HG03521 (cell line): ENCODE measurements around the gene ZNF714.

ENCODE experiments used
- ATAC-seq: cut with Tn5 transposase; IDR thresholded peaks from one replicate; pipeline ENCODE4 v1.9.1; 2021; ENCODE audit warnings: mild to moderate bottlenecking, moderate library complexity; ENCODE audit not compliant: unreplicated experiment

Gene ZNF714

DNA sequence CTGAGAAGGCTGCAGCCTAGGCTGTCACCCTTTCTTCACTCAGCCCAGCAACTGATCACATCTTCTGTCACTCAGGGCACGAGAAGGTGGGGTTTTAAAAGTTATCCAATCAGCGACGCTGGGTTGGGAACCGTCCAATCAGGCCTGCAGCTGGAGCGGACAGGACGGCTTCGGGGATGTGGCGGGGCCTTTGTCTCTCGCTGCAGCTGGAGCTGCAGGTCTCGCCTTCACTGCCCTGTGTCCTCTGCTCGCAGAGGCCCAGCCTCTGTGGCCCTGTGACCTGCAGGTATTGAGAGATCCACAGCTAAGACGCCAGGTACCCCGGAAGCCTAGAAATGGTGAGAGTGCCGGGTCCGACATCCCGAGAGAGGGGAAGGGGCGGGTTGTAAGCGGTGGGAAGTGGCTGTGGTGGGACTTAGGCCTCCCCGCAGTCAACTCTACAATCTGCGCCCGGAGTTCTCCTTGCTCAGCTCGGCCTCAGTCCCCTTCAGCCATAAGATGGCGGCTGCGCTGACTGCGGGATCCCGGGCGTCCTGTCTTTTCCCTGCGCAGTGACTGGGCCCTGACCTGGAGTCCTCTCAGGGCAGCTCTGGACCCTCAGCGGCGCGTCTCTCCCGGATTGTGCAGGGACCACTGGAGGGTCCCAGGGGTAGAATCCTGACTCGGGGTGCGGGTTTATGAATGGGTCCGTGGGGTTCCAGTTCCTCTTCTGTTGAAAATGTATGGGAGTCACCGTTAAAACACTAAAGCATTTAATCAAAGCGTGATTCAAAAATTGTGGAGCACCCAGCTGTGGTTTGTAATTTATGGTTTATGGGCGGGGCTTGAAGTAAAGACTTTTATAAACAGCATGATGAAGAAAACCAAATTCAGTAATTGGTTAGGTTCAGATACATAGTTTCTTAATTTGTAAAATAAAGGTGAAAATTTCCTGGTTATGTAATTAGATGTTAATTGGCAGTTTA, at the start of gene ZNF714:
Gene ZNF714 (plus strand): TSS at position 193 of the 965 bp plus-strand sequence. CDS start 16,066 bp downstream, outside the sequence.
- ATAC-seq = peak; percentile 80

DNA sequence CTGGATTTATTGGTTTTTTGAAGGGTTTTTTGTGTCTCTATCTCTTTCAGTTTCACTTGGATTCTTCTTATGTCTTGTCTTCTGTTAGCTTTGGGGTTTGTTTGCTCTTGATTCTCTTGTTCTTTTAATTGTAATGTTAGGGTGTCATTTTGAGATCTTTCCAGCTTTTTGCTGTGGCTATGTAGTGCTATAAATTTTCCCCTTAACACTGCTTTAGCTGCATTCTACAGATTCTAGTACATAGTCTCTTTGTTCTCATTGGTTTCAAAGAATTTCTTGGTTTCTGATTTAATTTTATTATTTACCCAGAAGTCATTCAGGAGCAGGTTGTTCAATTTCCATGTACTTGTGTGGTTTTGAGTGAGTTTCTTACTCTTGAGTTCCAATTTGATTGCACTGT, 37.0 kb upstream of the ZNF714 start:
- ATAC-seq = no peak

DNA sequence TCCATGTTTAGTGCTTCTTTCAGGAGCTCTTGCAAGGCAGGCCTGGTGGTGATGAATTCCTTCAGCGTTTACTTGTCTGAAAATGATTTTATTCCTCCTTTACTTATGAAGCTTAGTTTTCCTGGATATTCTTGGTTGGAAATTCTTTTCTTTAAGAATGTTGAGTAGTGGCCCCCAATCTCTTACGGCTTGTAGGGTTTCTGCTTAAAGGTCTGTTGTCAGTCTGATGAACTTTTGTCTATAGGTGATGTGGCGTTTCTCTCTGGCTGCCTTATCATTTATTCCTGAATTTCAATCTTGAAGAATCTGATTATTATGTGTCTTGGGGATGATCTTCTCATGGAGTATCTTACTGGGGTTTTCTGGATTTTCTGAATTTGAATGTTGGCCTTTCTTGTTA, 35.5 kb upstream of the ZNF714 start:
- no peak for ATAC-seq

DNA sequence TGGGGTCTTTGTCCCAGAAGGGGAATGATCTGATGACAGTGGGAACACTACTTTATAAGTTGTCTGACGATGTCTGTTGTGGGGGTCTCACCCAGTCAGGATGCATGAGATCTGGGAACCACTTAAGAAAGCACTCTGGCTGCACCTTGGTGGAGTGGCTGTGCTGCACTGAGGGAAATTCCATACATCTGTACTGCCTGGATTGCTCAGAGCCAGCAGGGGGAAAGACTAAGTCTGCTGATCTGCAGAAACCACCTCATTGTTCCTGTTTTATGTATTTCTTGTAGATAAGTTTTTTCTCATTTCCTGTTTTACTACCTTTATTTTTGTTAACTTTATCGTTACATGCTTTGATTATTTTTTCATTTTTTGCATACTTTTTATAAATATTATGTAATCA, 34.3 kb upstream of the ZNF714 start:
- ATAC-seq = no peak

DNA sequence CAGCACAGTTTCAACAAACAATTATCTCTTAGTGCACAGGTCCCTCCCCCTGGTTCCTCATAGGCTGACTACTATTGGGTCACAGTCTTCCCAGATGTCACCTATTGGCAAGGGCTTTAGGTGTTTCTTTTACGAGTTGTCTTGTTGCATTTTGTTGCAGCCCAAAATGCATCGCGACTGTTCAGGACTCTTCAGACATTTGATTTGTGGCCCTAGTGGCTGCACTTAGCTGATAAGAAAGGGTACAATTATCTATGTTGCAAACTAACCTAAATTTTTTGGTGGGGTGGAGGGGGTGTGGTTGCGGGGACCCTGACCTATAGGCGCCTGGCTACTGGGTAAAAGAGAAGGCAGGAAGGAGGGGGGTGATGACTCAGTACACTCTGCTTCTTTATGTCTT, 29.1 kb upstream of the ZNF714 start:
- ATAC-seq = no peak

DNA sequence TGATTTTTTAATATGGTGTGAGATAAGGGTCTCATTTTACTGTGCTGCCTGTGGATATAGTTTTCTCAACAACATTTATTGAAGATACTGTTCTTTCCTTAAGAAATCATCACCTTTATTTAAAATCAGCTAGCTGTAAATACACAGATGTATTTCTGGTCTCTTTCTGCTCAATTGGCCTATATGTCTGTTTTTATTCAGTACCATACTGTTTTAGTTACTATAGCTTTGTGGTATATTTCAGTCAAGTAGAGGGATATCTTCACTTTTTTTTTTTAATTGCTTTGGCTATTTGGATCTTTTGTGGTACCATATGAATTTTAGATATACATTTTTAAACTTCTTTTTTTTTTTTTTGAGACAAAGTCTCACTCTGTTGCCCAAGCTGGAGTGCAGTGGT, 16.7 kb upstream of the ZNF714 start:
- no peak for ATAC-seq

DNA sequence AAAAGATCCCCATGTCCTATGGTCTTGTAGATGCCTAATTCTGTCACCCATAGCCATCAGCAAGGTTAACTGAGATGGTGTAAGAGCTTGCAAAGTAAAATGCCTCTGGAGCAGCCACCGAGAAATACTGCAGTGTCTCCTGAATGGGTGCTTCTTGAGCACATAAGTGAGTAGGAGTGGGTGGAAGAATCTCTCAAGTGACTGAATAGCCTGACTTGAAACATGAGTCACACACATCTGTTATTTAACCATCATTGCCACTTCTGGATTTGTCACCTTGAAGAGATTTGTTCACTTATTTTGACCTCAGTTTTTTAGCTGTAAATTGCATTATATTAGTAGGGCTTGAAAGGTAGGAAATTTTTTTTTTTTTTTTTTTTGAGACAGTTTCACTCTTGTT, 2.3 kb downstream of the ZNF714 start:
- ATAC-seq = no peak

DNA sequence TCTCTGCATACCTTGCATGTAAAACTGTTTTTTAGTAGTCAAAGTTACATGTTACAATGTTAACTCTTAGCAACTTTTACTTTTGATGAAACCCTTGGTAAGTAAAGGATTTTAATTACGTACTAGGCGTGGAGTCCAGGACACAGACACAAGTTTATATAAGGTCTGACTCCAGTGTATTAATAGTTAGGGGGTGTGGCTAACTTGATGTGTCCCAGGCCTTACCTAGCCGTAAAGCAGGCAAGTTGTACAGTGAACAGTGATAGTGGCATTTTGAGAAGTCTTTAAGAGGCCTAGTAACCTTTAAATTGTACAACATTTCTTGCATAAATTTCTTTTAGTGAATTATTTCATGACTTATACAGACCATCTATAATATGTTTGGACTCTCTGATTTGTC, 5.9 kb downstream of the ZNF714 start:
- no peak for ATAC-seq

DNA sequence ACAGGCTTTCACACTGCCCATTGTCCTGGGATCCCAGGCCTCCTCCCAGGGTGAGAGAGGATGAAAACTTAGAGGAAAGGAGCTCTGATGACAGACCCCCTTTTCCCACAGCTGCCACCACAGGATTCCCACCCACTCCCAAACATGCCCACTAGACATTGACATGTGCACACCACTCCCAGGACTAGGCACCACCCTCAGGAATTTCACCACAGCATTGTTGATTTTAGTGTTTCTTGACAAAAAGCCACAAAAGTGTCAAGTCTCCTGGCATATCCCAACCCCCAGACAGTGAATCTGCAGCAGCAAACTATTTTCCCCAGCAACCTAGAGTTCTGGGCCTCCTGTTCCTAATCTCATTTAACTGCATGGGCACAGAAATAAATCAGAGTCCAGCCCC, 10.1 kb downstream of the ZNF714 start:
- ATAC-seq = no peak

DNA sequence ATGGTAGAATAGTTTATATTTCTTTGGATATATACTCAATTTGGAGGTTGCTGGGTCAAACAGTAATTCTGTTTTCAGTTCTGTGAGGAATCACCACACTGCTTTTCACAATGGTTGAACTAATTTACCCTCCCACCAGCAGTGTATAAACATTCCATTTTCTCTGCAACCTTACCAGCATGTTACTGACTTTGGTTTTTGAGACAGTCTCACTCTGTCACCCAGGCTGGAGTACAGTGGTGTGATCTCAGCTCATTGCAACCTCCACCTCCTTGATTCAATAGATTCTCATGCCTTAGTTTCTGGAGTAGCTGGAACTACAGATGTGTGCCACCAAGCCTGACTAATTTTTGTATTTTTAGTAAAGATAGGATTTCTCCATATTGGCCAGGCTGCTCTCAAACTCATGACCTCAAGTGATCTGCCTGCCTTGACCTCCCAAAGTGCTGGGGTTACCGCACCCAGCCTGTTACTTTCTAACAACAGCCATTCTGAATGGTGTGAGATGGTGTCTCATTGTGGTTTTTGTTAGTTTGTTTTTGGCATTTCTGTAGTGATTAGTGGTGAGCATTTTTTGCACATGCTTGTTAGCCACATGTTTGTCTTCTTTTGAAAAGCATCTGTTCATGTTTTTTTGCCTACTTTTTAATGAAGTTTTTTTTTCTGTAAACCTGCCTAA, 12.5 kb downstream of the ZNF714 start:
- ATAC-seq = no peak

DNA sequence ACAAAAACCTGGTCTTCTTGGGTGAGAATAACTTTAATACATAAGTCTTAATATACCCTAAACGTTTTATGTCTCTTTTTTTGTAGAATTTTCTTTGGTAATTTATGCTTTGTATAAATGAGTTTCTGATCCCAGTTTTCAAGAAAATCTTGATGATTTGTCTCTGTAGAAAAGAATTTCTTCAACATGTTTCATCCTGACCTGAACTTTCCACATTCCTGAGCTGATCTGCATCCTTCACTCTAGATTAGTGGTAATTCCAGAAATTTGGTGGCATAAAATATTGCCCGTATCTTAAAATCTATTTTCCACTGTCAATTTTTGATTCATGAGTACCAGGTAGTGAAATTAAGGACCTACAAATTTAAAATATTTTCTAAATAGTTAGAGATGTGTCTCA, 16.3 kb downstream of the ZNF714 start:
- ATAC-seq = no peak

DNA sequence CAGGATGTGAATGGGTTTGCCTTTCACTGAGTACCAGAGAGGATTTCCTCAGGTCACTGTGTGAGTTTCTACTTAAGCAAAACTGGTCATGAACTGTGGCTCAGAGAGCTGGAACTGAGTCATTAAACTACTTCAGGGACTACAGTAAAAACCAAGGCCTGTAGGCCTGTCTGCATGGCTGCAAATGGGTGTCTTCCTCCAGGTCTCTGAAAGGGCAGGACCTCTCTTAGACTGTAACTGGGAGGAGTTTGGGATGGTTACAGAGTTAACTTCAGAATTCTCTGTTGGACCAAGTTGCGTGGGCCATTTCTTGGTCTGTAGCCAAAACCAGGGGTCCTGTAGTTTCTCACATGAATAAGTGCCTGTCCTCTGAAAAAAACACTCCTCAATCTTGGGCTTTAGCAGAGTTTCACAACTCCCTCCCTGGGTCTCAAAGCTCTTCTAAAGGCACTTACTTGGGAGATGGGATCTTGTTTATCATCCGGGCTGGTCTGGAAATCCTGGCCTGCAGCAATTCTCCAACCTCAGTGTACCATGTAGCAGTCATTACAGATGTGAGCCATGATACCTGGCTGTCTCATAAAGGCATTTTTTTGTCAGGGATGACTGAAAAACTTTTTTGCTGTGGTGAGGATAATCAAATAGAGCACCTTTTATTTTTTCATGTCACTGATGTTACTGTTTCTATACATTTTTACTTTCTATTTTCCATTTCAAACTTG, 19.7 kb downstream of the ZNF714 start:
- ATAC-seq = no peak

DNA sequence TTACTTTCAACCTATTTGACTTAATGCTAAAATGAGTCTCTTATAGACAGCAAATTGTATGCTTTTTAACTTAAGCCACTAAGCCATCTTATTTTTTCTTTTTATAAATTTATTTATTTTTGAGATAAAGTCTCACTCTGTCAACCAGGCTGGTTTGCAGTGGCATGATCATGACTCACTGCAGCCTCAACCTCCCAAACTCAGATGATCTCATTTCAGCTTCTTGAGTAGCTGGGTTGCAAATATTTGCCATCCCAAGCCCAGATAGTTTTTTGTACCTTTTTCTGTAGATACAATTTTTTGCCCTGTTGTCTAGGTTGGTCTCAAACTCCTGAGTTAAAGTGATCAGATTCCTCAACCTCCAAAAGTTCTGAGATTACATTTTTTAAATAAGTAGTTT, 27.1 kb downstream of the ZNF714 start:
- ATAC-seq = no peak

DNA sequence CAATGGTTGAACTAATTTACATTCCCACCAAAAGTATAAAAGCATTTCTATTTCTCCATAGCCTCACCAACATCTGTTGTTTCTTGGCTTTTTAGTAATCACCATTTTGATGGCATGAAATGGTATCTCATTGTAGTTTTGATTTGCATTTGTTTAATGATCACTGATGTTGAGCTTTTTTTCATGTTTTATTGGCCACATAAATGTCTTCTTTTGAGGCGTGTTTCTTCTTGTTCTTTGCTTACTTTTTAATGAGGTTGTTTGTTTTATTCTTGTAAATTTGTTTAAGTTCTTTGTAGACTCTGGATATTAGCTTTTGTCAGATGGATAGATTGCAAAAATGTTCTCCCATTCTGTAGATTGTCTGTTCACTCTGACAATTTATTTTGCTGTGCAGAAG, 28.2 kb downstream of the ZNF714 start:
- no peak for ATAC-seq

DNA sequence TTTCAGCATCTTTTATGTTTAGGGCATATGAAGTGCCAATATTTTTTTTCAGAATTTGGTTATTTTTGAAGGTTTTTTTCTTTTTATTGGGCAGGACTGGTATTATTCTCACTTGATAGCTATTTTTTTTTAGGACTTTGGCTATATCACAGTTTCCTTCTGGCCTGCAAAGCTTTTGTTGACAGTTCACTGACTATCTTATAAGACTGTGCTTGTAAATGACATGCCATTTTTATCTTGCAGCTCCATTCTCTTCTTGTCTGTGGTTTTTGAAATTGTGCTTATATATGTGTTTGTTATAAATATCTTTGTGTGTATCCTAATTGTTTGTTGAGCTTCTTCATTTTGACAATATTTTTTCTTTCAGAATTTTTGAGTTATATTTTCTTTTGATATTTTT, 33.4 kb downstream of the ZNF714 start:
- ATAC-seq = no peak

DNA sequence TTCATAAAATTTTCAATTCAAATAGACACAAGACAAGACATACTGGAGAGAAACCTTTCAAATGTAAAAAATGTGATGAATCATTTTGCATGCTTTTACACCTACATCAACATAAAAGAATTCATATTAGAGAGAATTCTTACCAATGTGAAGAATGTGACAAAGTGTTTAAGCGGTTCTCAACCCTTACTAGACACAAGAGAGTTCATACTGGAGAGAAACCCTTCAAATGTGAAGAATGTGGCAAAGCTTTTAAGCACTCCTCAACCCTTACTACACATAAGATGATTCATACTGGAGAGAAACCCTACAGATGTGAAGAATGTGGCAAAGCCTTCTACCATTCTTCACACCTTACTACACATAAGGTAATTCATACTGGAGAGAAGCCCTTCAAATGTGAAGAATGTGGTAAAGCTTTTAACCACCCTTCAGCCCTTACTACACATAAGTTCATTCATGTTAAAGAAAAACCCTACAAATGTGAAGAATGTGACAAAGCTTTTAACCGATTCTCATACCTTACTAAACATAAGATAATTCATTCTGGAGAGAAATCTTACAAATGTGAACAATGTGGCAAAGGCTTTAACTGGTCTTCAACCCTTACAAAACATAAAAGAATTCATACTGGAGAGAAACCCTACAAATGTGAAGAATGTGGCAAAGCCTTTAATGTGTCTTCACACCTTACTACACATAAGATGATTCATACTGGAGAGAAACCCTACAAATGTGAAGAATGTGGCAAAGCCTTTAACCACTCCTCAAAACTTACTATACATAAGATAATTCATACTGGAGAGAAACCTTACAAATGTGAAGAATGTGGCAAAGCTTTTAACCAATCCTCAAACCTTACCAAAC, 35.3 kb downstream of the ZNF714 start:
- ATAC-seq = no peak

DNA sequence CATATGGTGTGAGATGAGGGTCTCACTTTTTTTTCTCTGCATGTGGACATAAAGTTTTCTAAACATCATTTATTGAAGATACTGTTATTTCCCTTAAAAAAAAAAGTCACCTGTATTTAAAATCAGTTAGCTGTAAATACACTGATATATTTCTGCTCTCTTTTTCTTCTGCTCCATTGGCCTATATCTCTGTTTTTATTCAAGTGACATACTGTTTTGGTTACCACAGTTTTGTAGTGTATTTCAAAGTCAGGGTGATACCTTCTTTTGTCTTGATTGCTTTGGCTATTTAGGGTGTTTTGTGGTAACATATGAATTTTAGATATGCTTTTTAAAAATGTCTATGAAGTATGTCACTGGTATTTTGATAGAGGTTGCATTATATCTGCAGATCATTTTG, 44.1 kb downstream of the ZNF714 start:
- ATAC-seq = no peak

DNA sequence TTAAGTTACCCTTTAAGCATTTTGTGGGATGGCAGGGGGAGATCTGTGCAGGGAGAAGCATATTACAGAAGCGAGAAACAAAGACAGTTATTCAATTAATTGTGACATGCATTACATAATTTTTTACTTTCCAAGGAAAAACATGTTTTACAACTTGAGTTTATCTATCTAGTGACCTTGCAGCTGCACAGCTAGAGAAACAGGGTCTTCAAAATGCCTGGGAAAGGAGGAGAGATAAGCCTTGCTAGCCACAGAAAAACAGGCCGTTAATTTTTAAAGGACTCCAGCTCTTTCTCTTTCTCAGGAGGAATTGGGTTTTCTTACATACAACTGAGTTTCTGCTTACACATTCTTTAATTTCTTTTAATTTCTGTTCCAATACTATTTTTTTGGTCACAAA, 45.0 kb downstream of the ZNF714 start:
- no peak for ATAC-seq

DNA sequence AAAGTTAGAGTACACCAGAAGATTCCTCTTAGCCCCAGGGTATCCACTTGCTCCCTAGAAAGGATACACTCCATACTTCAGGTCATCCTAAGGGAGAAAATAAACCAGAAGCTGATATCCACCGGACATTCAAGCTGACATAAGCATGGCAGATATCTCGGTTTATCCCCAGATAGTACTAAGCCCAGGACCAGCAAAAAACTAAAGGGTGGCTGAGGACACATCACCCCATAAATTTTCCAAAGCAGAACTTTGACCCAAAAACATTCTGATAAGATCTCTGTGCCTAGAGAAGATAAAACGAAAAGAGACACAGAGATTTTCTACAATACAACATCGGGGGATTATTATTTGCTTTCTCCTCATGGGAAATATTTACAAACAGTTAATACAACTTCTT, 45.9 kb downstream of the ZNF714 start:
- ATAC-seq = no peak

DNA sequence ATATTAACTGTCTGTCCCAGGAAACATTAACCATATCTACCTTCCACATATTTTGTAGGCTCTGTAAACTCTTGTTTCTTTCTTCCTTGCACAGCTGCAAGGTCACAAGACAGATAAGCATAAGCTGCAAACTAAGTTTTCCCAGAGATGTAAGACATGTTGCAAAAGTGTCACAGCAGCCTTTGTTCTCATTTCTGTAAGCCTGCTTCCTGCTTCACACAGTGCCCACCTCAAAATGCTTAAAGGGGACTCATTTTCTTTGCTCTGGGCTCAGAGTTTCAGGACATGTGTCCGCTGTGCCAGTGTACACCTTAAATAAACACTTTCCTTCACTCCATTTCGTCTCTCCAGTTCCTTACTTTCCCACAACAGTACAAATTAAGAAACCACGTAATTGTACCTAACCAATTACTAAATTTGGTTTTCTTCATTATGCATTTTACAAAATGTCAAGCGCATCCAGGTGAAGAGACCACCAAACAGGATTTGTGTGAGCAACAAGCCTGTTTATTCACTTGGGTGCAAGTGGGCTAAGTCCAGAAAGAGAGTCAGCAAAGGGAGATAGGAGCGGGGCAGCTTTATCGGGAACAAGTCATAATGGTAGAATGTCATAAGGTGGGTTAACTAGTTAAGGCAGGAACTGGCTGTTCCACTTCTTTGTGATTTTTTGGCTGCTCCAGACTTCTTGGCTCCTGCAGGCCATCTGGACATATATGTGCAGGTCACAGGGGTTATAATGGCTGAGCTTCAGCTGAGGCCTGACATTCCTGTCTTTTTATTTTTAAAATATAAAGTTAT, 47.1 kb downstream of the ZNF714 start:
- ATAC-seq = no peak
